ENCODE results near the gene SKA2. TPM values are rescaled to one million over a fixed set of nuclear protein-coding genes. Genes with fewer than 3 reads are reported as not detected.
A peak's percentile ranks its signal among the peaks of the same experiment; 100 is the strongest.
"Not testable (repeated sequence)": the region's sequence is repeated elsewhere in the genome, so short reads cannot be mapped to it uniquely, and the experiment has no call there.

SKA2 gene, protein sequence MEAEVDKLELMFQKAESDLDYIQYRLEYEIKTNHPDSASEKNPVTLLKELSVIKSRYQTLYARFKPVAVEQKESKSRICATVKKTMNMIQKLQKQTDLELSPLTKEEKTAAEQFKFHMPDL
- 131 and 134 TPM in 2 replicates for total RNA-seq (2014; rRNA removed; shearing (Covaris generic))

DNA sequence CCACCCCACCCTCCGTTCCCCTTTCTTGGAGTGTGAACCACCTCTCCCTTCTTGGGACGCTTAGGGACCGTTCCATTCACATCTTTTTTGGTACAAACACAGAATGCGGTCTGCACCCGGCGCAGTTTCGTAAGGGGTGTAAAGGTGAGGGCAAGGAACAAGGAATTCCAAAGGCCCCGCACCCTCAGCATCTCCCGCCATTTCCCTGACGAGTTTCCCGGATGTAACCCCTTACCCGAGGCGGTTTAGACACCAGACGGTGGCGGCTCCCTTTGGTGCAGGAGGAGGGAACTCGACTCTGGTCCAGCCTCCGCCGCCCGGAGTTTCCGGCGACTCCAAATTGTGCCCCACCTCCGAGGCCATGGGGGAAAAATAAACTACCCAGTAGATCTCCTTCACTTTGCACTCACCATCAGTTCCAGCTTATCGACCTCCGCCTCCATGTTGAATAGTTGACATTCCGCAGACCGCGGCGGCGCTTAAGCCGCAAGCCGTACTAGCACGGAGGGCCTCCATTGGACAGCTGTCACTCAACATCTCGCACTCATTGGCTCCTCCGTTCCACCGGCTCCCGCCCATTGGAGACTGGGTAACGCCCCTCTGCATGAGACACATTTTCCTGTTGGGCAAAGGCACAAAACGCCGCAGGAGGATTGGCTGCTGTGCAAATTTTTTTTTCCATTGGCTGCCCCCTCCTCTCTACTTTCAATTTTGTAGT, at the start of gene SKA2:
SKA2 (minus strand) TSS at position 466 of the 718 bp plus-strand sequence; CDS start at position 443, 23 bp downstream.
- DNase-seq (ENCODE audit: low read depth), result no peak

DNA sequence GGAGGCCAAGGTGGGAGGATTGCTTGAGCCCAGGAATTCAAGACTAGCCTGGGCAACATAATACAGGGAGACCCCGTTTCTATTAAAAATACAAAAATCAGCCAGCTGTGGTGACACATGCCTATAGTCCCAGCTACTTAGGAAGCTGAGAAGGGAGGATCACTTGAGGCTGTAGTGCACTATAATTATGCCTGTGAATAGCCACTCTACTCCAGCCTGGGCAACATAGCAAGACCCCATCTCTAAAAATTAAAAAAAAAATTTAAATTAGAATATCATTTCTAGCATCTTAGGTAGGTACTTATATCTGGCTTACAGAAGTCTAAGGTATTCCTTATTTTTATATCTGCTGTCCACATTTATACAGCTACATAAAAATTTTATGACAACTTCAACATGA, 47.3 kb upstream of the SKA2 start:
- DNase-seq (ENCODE audit: low read depth), result no peak

DNA sequence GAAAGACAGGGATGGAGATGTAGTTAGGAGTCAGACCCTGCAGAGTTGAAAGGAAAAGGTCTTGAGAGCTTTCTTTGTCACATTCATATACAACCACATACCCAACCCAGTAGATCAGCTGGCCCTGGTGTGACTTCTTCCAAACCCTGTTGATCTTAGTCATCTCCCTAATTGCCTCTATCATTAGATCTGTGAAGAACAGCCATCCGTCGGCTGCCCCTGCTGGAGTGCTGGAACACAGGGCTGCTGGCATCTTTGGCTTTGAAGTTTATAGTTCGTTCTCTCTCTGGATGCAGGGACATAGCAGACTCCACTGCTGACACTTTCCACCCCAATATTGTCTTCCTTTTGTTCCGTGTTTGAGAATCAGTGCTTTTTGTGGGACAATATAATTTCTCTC, 44.4 kb upstream of the SKA2 start:
- no peak for DNase-seq (ENCODE audit: low read depth)

DNA sequence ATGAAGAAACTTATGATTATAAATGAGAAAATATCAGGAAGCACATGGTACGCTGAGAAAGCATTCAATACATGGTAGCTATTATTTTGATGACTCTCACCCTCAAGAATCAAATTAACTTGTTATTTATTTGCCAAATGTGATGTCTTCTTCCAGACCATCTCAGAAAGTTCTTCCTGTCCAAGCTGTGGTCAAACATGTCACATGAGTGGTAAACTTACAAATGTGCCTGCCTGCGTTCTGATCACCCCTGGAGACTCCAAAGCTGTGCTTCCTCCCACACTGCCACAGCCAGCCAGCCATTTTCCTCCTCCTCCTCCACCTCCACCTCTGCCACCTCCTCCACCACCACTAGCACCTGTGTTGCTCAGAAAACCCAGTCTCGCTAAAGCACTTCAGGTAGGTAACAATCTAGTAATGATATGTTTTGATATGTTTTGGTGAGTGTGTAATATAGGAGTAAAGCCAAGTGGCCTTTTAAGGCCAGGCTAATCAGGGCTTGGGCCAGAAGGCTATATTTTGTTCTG, 38.4 kb upstream of the SKA2 start:
- no peak for DNase-seq (ENCODE audit: low read depth)

DNA sequence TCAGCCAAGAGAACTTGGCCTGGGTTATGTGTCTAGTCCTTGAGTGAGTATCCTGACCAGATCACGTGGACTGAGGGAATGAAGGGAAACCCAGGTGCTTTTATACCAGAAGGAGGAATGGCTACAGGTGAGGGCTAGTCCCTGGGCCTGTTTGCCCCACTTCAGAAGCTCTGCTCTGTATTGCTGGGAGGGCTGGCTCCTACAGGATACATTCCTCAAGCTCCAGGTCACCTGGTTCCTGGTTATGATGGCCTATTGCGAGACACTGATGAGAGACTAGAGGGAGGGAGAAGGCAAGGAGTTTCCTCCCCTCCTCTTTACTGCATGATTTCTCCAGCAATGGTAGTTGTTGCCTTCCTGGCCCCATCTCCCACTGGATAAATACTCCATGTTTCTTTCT, 35.8 kb upstream of the SKA2 start:
- DNase-seq (ENCODE audit: low read depth), result no peak

DNA sequence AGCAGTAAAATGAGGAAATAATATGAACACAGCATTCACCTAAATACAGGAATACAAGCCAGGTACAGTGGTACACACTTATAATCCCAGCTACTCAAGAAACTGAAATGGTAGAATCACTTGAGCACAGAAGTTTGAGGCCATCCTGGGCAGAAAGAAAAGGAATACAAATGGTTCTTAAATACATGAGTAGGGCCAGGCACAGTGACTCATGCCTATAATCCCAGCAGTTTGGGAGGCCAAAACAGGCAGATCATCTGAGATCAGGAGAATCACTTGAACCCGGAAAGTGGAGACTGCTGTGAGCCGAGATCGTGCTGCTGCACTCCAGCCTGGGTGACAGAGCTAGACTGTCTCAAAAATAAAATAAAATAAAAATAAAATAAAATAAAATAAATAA, 31.9 kb upstream of the SKA2 start:
- no peak for DNase-seq (ENCODE audit: low read depth)

DNA sequence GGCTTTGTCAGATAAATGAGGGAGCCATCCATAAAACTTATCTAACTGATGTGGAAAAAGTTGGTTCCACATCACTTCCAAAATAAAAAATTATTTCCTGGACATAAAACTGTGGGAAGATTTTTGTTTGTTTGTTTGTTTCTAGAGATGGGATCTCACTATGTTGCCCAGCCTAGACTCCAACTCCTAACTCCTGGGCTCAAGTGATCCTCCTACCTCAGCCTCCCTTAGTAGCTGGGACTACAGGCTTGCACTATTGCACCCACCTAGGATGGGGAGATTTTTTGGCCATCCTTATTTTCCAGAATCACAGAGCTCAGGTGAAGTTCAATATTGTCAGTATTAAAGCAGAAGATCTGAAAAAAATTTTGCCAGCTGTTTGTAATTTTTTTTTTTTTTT, 31.0 kb upstream of the SKA2 start:
- DNase-seq (ENCODE audit: low read depth), result no peak

DNA sequence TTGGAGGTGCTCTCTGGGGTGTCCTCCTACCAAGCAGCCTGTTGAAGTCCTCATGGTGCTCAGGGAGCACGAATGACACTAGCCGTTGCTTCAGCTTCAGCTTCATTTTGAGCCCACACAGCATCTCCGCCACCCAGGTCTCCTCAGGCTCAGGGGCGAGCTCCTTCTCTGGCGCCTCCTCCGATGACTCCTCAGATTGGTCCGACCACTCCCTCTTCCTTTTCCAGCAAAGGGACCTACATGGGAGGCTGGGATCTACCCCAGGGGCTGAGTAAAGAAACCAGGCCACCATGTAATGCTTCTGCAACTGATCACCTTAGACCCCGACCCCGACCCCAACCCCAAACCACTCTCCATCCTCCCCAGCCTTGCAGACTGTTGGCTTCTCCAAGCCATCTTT, 26.5 kb upstream of the SKA2 start:
- no peak for DNase-seq (ENCODE audit: low read depth)

DNA sequence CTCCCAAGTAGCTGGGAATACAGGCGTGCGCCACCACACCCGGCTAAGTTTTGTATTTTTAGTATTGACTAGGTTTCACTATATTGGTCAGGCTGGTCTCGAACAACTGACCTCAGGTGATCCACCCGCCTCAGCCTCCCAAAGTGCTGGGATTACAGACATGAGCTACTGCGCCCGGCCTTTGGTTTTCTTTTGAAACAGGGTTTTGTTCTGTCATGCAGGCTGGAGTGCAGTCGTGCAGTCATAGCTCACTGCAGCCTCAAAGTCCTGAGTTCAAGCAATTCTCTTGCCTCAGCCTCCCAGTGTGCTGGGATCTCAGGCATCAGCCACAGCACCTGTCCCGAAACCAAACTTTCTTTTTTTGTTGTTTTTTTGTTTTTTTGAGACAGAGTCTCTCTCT, 25.6 kb upstream of the SKA2 start:
- DNase-seq (ENCODE audit: low read depth), result no peak

DNA sequence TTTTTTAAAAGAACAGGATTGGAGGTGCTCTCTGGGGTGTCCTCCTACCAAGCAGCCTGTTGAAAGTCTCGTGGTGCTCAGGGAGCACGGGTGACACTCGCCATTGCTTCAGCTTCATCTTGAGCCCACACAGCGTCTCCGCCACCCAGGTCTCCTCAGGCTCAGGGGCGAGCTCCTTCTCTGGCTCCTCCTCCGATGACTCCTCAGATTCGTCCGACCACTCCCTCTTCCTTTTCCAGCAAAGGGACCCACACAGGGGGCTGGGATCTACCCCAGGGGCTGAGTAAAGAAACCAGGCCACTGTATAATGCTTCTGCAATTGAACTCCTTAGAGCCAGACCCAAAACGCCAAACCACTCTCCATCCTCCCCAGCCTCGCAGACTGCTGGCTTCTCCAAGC, 24.6 kb upstream of the SKA2 start:
- DNase-seq (ENCODE audit: low read depth), result not testable (repeated sequence)

DNA sequence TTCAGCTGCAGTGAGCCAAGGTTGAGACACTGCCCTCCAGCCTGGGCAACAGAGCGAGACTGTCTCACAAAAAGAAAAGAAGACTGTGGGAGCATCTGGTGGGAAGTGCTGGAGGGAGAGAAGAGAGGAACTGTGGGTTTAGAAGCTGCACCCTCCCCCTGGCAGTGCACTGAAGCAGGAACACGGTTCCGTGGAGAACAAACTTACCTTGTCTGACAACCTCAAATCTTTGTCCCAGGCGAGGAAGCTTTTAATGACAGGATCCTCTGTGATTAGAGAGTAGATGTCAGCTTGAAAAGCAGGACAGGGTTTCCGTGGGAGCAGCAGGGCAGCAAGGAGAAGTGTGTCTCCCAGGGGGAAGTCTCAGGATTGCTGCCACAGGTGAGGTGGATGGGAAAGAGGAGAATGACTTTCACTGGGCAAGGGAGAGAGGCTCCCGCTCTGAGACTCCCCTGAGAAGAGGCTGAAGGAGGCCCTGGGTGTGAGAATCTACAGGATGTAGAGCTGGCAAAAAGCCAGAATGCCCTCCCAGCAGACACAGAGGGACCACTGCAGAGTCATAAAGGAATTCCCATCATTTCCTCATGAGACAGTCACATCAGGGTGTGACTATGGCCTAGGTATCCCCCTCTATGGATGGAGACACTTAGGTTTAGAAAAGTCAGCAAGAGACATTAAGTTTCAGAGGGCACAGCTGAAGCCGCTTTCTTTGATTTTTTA, 23.4 kb upstream of the SKA2 start:
- DNase-seq (ENCODE audit: low read depth), result no peak

DNA sequence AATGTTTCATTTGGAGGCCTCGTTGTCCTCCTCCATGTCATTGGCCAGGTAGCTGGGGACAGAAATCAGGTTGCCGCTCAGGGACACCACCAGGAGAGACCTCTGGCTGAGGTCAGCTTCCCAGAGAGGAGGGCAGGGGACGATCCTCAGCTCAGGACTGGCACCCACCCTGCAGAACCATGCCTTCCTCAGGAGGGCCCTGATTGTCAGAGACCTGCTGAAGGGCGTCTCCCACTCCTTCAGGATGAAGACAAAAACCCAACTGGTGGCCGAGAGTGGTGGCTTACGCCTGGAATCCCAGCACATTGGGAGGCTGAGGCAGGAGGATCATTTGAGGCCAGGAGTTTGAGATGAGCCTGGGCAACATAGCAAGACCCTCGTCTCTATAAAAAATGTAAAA, 20.1 kb upstream of the SKA2 start:
- DNase-seq (ENCODE audit: low read depth), result no peak

DNA sequence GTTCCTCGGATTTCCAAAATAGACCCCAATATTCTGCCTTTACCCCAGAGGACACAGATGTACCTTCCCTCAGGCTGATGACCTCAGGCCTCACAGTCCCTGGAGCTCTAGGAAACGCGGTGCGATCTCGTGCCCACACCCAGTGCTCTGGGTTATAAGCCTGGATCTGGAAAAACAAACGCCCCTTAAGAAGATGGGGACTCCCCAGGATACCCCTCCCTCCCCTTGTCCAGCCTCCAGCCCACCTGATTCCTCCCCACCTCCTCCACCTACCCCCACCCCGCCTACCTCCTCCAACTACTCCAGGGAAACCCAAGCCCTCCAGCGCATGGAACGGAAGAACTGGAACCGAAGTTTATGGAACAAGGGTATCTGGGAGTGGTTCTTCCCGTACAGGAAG, 19.7 kb upstream of the SKA2 start:
- no peak for DNase-seq (ENCODE audit: low read depth)

DNA sequence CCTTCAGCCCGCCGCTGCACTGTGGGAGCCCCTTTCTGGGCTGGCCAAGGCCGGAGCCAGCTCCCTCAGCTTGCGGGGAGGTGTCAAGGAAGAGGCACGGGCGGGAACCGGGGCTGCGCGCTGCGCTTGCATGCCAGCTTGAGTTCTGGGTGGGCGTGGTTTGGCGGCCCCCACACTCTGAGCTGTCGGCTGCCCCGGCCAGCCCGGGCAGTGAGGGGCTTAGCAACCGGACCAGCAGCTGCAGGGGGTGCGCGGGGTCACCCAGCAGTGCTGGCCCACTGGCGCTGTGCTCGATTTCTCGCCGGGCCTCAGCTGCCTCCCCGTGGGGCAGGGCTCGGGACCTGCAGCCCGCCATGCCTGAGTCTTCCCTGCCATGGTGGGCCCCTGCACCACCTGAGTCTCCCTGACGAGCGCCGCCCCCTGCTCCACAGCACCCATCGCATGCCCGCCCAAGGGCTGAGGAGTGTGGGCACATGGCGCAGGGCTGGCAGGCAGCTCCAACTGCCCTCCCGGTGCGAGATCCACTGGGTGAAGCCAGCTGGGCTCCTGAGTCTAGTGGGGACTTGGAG, 17.5 kb upstream of the SKA2 start:
- DNase-seq (ENCODE audit: low read depth), result no peak

DNA sequence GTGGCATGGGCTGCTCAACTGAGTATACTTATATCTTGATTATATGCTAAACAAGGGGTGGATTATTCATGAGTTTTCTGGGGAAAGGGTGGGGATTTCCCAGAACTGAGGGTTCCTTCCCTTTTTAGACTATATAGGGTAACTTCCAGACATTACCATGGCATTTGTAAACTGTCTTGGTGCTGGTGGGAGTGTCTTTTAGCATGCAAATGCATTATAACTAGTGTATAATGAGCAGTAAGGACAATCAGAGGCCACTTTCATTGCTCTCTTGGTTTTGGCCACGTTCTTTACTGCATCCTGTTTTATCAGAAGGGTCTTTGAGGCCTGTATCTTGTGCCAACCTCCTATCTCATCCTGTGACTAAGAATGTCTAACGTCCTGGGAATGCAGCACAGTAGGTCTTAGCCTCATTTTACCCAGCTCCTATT, 12.6 kb upstream of the SKA2 start:
- DNase-seq (ENCODE audit: low read depth), result peak; percentile 66

DNA sequence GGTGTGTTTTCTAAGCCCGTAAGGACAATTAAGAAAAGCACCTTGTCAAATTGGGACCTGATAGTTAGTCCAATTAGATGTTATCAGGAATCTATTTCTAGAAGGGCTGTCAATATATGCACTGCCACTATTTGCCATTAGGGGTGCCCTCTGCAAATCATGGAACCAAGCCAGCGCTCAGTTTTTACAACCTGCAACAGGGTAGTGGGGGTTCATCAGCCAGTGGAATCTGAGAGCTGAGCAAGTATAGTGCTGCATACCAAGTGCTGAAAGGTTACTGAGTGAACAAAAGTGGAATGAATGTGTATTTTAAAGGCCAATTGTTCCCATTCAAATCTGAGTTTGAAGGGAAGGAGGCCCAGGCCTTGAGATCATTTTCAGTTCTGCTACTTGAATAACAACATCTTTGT, 11.0 kb upstream of the SKA2 start:
- peak; percentile 58 for DNase-seq (ENCODE audit: low read depth)

DNA sequence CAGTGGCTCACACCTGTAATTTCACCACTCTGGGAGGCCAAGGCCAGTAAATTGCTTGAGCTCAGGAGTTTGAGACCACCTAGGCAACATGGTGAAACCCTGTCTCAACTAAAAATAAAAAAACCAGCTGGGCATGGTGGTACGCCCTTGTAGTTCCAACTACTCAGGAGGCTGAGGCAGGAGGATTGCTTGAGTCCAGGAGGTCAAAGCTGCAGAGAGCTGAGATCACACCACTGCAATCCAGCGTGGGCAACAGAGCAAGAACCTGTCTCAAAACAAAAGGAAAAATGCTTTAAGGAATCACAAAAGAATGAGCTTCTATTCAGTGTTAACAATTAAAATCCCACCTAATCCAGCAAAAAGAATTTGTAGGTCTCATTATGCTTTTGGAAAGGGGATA, 6.5 kb upstream of the SKA2 start:
- no peak for DNase-seq (ENCODE audit: low read depth)

DNA sequence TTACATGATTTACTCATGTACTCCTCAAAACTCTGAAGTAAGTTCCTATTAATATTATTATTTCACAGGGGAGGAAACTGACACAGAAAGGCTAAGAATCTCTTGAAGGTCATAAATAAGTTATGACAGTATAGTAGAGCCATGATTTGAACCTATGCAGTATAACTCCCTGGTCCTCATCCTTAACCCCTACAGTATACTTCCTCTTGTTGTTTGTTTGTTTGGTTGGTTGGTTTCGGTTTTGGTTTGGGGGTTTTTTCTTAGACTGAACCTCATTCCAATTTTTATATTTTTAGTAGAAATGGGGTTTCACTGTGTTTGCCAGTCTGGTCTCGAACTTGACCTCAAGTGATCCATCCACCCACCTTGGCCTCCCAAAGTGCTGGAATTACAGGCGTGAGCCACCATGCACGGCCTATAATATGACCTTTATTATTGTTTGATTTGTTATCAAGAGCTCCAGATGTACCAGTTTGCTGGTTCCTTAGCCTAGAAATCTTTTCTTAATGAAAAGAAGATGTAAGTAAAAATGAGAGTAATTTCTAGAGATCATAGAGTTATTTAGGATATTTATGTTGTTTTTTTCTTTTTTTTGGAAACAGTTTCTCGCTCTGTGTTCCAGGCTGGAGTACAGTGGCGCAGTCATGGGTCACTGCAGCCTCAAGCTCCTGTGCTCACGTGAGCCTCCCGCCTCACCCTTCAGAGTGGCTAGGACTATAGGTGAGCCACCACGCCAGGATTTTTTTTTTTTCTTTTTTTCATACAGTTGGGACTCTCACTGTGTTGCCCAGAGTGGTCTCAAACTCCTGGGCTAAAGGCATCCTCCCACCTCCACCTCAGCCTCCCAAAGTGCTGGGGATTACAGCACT, 5.4 kb upstream of the SKA2 start:
- DNase-seq (ENCODE audit: low read depth), result no peak

DNA sequence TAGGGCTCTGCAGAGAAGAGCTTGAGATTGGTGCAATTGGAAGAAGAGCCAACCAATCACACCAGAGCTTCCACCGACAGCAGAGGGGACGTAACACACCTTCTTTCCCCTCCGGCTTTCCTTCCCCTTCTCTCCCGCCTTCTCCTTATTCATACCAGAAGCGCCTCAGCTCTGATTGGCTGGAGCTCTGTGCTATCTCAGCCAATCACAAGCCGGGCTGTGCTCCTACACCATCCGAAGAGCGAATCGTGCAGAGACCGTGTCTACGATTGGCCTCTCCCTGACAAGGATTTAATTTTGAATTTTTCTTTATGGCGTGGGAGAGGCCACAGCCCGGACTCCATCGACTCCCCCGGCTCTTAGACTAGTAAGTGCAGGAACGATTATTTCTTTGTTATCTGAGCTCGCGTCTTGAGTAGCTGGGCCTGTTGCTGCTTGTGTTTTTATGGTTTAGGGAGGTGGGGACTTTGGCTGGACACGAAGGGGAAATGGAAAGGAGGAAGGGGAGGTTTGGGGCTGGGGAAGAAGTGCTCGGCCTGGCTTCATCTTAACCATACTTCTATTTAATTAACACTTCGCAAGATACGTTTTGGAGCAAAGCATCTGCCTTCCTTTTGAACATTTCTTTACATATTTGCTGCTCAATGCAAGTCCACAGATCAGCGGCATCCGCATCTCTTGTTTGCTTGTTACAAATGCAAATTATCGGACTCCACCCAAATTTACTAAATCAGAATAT, 622 bp upstream of the SKA2 start, which contains the start of gene PRR11:
PRR11 (plus strand) TSS at position 308 of the 739 bp plus-strand sequence. CDS start 14,007 bp downstream, outside the sequence.
- peak; percentile 100 for DNase-seq (ENCODE audit: low read depth)

DNA sequence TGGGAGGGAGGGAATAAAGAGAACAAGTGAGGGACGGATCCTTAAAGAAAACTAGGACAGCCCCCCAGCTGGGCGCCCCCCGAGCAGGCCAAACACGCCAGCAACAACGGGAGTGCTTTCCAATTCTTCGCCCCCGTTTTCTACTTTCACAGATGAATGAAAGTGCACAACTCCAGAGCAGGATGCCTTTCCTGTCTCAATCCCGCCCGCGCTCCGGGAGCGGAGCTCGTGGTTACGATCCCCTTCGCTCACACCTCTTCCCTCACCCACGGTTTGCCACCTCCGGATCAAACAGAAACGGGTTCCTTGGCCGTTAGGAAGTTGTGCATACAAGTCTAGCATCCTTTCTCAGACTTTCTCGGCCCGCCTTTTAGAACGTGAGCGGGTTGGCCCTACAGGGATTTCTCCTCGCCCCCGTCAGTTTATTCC, 680 bp downstream of the SKA2 start:
- DNase-seq (ENCODE audit: low read depth), result peak; percentile 70

DNA sequence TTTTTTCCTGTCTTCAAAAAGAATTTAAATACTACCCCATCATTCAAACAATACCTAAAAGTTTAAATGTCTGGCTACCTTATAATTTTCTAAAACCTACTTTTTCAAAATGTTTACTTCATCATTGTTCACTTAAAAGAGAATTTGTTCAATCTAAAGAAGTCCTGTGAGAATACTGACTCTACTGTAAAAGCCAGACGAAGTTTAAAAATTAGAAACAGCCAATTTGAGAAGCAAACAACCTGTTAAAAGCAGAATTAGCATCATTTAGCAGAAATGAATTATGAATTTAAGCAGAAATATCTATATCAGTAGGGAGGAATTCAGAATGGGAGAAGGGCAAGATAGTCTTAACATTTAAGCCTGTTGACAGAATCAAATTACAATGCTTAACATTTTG, 2.1 kb downstream of the SKA2 start:
- no peak for DNase-seq (ENCODE audit: low read depth)

All from M059J (cell line).